CD4-positive, alpha-beta T cell (primary cell): ENCODE measurements around the gene RBM42. TPM values are rescaled to one million over a fixed set of nuclear protein-coding genes. Genes with fewer than 3 reads are reported as not detected.

ENCODE experiments used
- ATAC-seq: fragments of 200-7000 bp; cut with Tn5 transposase; one replicate; pipeline ENCODE4 v1.10.0; 2022; ENCODE audit warnings: mild to moderate bottlenecking; ENCODE audit not compliant: poor library complexity
- CTCF ChIA-PET: fragments of 350-600 bp; sonication (Branson Sonifier 250); formaldehyde crosslinking; loops from one replicate; lab custom pipeline; 2021; ENCODE audit warnings: antibody characterized with exemption, inconsistent platforms; lab: Charles Lee
- POLR2A ChIA-PET: fragments of 350-600 bp; sonication (Branson Sonifier 250); formaldehyde crosslinking; loops from one replicate; lab custom pipeline; 2021; ENCODE audit warnings: antibody characterized with exemption, inconsistent platforms; lab: Charles Lee
- DNase-seq, 14 experiments: peaks; one replicate each; pipeline ENCODE4 v3.0.0-alpha.2; 2013 to 2020; ENCODE audit warnings: mixed read lengths in 2 of 14
- H3K27ac ChIP-seq, 2 donors: one replicate each; pipeline versions ENCODE4 v1.5.1 to v1.7.0; 2013; ENCODE audit warnings: low read length in 2 of 2, low read depth in 1 of 2, mild to moderate bottlenecking in 1 of 2
- H3K27me3 ChIP-seq, 2 experiments: 1 replicate in 1 of 2; 2 replicates in 1 of 2; pipeline versions ENCODE4 v1.6.1 to v1.7.0; 2013; ENCODE audit warnings: low read length in 2 of 2, control low read depth in 1 of 2, mild to moderate bottlenecking in 1 of 2, moderate library complexity in 1 of 2; ENCODE audit not compliant: insufficient read depth in 2 of 2, control insufficient read depth in 1 of 2
- H3K36me3 ChIP-seq: one replicate; pipeline ENCODE4 v1.6.1; 2013; ENCODE audit warnings: low read length, control low read depth; ENCODE audit not compliant: insufficient read depth
- H3K4me1 ChIP-seq: one replicate; pipeline ENCODE4 v1.6.1; 2013; ENCODE audit warnings: low read length, control low read depth; ENCODE audit not compliant: insufficient read depth
- H3K4me3 ChIP-seq: one replicate; pipeline ENCODE4 v1.5.1; 2013; ENCODE audit warnings: mild to moderate bottlenecking, low read length, moderate library complexity
- H3K9me3 ChIP-seq, 2 experiments: 1 replicate in 1 of 2; 2 replicates in 1 of 2; pipeline versions ENCODE4 v1.6.1 to v1.7.0; 2013; ENCODE audit warnings: low read length in 2 of 2, mild to moderate bottlenecking in 2 of 2, control low read depth in 1 of 2, moderate library complexity in 1 of 2; ENCODE audit not compliant: control insufficient read depth in 1 of 2, insufficient read depth in 1 of 2
- H3K27ac Mint-ChIP-seq: one replicate; pipeline ENCODE4 v1.8.0; 2020; ENCODE audit warnings: mixed read lengths
- H3K27me3 Mint-ChIP-seq: one replicate; pipeline ENCODE4 v1.8.0; 2021; ENCODE audit warnings: mixed read lengths
- H3K36me3 Mint-ChIP-seq: one replicate; pipeline ENCODE4 v1.8.0; 2021; ENCODE audit warnings: low read depth, mixed read lengths
- H3K4me1 Mint-ChIP-seq: one replicate; pipeline ENCODE4 v1.8.0; 2021; ENCODE audit warnings: low read depth, mixed read lengths
- H3K4me3 Mint-ChIP-seq: one replicate; pipeline ENCODE4 v1.8.0; 2020; ENCODE audit warnings: mild to moderate bottlenecking, mixed read lengths
- H3K9me3 Mint-ChIP-seq: one replicate; pipeline ENCODE4 v1.8.0; 2020; ENCODE audit warnings: mixed read lengths
- CTCF ChIP-seq: fragments of 200-600 bp; IDR thresholded peaks from one replicate; pipeline ENCODE4 v1.8.0; 2022; ENCODE audit warnings: antibody characterized with exemption, mild to moderate bottlenecking
- intact Hi-C, 2 experiments: fragments of 100-400 bp; cut with DNase I in 1 of 2; cut with micrococcal nuclease in 1 of 2; formaldehyde crosslinking; loops; one replicate each; pipeline versions ENCODE4 v1.15.1 to v1.9.0; 2023 to 2025; cut with DNase I, micrococcal nuclease
- total RNA-seq, 174 experiments: library from RNA in 2 of 174; stranded (reverse) in 2 of 174; gene quantifications; one replicate each; pipeline ENCODE4 v1.2.3 and lab custom pipeline; 2021 to 2026

Gene RBM42
- total RNA-seq, 2 experiments from 2014 or later, result 45.7 to 48.8 TPM

GRCh38 chr19:35644206-35644986 lies 15.6 kb downstream of the RBM42 start:
- peak overlapping the region; percentile 95 for H3K4me3 ChIP-seq
- peak overlapping the region; percentile 93 for H3K4me3 Mint-ChIP-seq
- DNase-seq (peak; percentile 89 to 98 (median 93)), ATAC-seq (peak; percentile 75)
- no peaks in the 10 kb centered on the region for H3K9me3 Mint-ChIP-seq
- no peaks in the 10 kb centered on the region for H3K36me3 ChIP-seq
- no peaks in the 10 kb centered on the region for H3K27me3 Mint-ChIP-seq
- CTCF ChIA-PET, result interaction anchor here (0.6 to 1.0 kb wide), 2 partner anchors 9 to 34 kb away, joined by 3 read pairs; no protein-coding TSS in a partner anchor
- TF ChIP-seq CTCF, result no peak
- peaks cover 65% of the 10 kb centered on the region for H3K4me1 ChIP-seq
- intact Hi-C loops, result loop anchor here (2.0 to 5.0 kb wide), 2 partner anchors 16 to 113 kb away; partner anchors contain the start of genes HSPB6 (in 1 of the 2), PROSER3 (in 1 of the 2) and RBM42 (in 1 of the 2)
- H3K27ac ChIP-seq, result peak overlapping the region; percentile 55 to 86
- POLR2A ChIA-PET, result interaction anchor here (0.7 to 2.6 kb wide), 13 partner anchors 12 to 104 kb away, joined by 3 to 15 read pairs (median 5); partner anchors contain the start of genes HAUS5, IGFLR1, LIN37 and PSENEN
- H3K4me1 Mint-ChIP-seq, result peaks cover 48% of the 10 kb centered on the region
- H3K36me3 Mint-ChIP-seq, result peaks cover 13% of the 10 kb centered on the region
- H3K27me3 ChIP-seq, result no peaks in the 10 kb centered on the region
- H3K27ac Mint-ChIP-seq, result peak overlapping the region; percentile 65
- H3K9me3 ChIP-seq, result no peaks in the 10 kb centered on the region

DNA sequence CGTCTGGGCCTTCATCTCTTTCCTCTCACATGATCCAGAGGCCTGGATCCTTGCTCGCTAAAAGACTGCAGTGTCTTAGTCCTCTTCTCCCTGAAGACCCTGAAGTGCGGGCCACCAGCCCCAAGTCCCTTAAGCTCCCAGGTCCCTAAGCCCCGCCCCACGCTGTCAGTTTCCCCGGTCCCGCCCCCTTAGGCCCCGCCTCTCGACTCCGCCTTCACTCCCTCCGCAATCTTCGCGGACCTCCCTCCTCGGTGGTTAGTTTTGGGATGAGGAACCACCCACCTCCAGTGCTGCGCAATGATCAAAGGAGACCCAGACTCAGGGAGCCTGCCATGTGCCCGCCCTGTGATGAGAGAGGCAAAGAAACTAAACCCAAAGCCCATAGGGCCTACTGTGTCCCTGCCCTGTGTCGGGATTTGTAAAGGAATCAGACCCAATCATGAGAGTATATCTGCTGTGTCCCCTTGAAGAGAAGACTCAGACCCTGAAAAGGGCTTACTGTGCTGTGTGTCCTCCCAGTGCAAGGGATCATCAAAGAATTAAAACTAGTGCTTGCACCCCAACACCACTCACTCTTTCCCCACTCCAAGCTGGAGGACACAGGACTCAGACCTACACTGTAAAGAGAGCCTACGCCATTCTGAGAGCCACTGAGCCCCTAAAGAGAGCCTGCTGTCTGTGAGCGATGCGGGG lies 16.3 kb downstream of the RBM42 start:
- intact Hi-C loops, result loop anchor here (2.0 to 5.0 kb wide), 6 partner anchors 16 to 112 kb away; partner anchors contain the start of genes HSPB6 (in 2 of the 2), PROSER3 (in 2 of the 2), IGFLR1 (in 1 of the 2) and KMT2B (in 1 of the 2)
- Histone ChIP-seq H3K27ac (peak overlapping the region; percentile 55 to 60), H3K4me1 (peaks cover 72% of the 10 kb centered on the region), H3K9me3 (no peaks in the 10 kb centered on the region), H3K27me3 (no peaks in the 10 kb centered on the region), H3K4me3 (peak overlapping the region; percentile 95), H3K36me3 (no peaks in the 10 kb centered on the region)
- peaks cover 48% of the 10 kb centered on the region for H3K4me1 Mint-ChIP-seq
- CTCF ChIA-PET, result interaction anchor here (0.6 to 1.0 kb wide), 2 partner anchors 10 to 35 kb away, joined by 3 read pairs; no protein-coding TSS in a partner anchor
- POLR2A ChIA-PET, result interaction anchor here (1.1 to 2.6 kb wide), 9 partner anchors 12 to 100 kb away, joined by 3 to 15 read pairs (median 5); partner anchors contain the start of genes HAUS5, PSENEN, RBM42 and U2AF1L4
- peak overlapping the region; percentile 93 for H3K4me3 Mint-ChIP-seq
- H3K36me3 Mint-ChIP-seq, result peaks cover 13% of the 10 kb centered on the region
- ATAC-seq (no peak), DNase-seq (peak; percentile 48 to 86 (median 67))
- TF ChIP-seq CTCF, result no peak
- H3K9me3 Mint-ChIP-seq, result no peaks in the 10 kb centered on the region
- H3K27me3 Mint-ChIP-seq, result no peaks in the 10 kb centered on the region
- peak overlapping the region; percentile 65 for H3K27ac Mint-ChIP-seq
